Naive thymus-derived CD8-positive, alpha-beta T cell (primary cell): ENCODE measurements around the gene STK11. TPM values are rescaled to one million over a fixed set of nuclear protein-coding genes. Genes with fewer than 3 reads are reported as not detected.

Experiments
- ATAC-seq, 2 donors: fragments of 150-1000 bp; cut with Tn5 transposase in 1 of 2; sonication (Bioruptor Pico), chemical (Tn5 transposase) in 1 of 2; 1 replicate in 1 of 2; 2 replicates in 1 of 2; pipeline ENCODE4 v1.10.0; 2021; ENCODE audit warnings: mild to moderate bottlenecking in 2 of 2, moderate library complexity in 2 of 2
- POLR2A ChIA-PET: fragments of 350-600 bp; sonication (Branson Sonifier 250); formaldehyde crosslinking; loops from one replicate; lab custom pipeline; 2021; ENCODE audit warnings: antibody characterized with exemption; lab: Charles Lee
- DNase-seq, 10 donors: peaks; one replicate each; pipeline versions ENCODE4 v3.0.0 to v3.0.0-alpha.2; 2020 to 2022
- H3K27ac Mint-ChIP-seq, 10 donors: one replicate each; pipeline ENCODE4 v1.8.0; 2020 to 2022; ENCODE audit warnings: mild to moderate bottlenecking in 10 of 10, mixed read lengths in 10 of 10, moderate library complexity in 4 of 10, inconsistent platforms in 1 of 10
- H3K27me3 Mint-ChIP-seq, 5 donors: one replicate each; pipeline ENCODE4 v1.8.0; 2021 to 2022; ENCODE audit warnings: mixed read lengths in 5 of 5
- H3K36me3 Mint-ChIP-seq, 3 donors: one replicate each; pipeline ENCODE4 v1.8.0; 2020 to 2022; ENCODE audit warnings: mixed read lengths in 3 of 3, mild to moderate bottlenecking in 2 of 3, inconsistent platforms in 1 of 3
- H3K4me1 Mint-ChIP-seq, 4 donors: one replicate each; pipeline ENCODE4 v1.8.0; 2021 to 2022; ENCODE audit warnings: mixed read lengths in 4 of 4
- H3K4me3 Mint-ChIP-seq, 10 donors: one replicate each; pipeline ENCODE4 v1.8.0; 2020 to 2022; ENCODE audit warnings: mild to moderate bottlenecking in 10 of 10, mixed read lengths in 10 of 10, moderate library complexity in 6 of 10, inconsistent platforms in 1 of 10
- H3K9me3 Mint-ChIP-seq, 9 donors: one replicate each; pipeline ENCODE4 v1.8.0; 2020 to 2022; ENCODE audit warnings: mixed read lengths in 9 of 9, mild to moderate bottlenecking in 3 of 9, inconsistent platforms in 1 of 9, moderate library complexity in 1 of 9
- polyA plus RNA-seq, 3 donors: library from polyadenylated mRNA; unstranded; fragments of 300-500 nt; fragmentation: Illumina TruSeq; gene quantifications; one replicate each; pipeline ENCODE4 v1.2.3, GENCODE V29; 2021
- total RNA-seq, 8 experiments: library from RNA in 2 of 8; stranded (reverse) in 2 of 8; gene quantifications; one replicate each; pipeline ENCODE4 v1.2.3 and lab custom pipeline; 2021 to 2026

Gene STK11
- total and polyA plus RNA-seq, 5 experiments from 2014 or later, result 12.3 to 96.0 (median 43.9) TPM

GRCh38 chr19:1253514-1254080, 48.0 kb downstream of the STK11 start:
- DNase-seq (peak in 1 of 10 donors; percentile 24), ATAC-seq (no peak)
- peak overlapping the region; percentile 28 to 97 (median 84) for H3K27ac Mint-ChIP-seq
- H3K36me3 Mint-ChIP-seq, result peaks cover 0 to 35% (median 7%) of the 10 kb centered on the region in 3 donors
- POLR2A ChIA-PET, result interaction anchor here (0.7 to 13.6 kb wide), 9 partner anchors 10 to 226 kb away, joined by 3 to 480 read pairs (median 5); partner anchors contain the start of genes CIRBP and FAM174C
- no peaks in the 10 kb centered on the region for H3K9me3 Mint-ChIP-seq
- peak overlapping the region; percentile 33 to 95 (median 64) for H3K4me3 Mint-ChIP-seq
- H3K4me1 Mint-ChIP-seq, result peaks cover 15 to 45% (median 33%) of the 10 kb centered on the region in 4 donors
- H3K27me3 Mint-ChIP-seq, result peaks cover 0 to 3% (median 0%) of the 10 kb centered on the region in 5 donors

- Mint-ChIP-seq H3K27me3 (peaks cover 0 to 3% (median 0%) of the 10 kb centered on the region in 5 donors), H3K36me3 (peaks cover 0 to 35% (median 7%) of the 10 kb centered on the region in 3 donors), H3K9me3 (no peaks in the 10 kb centered on the region), H3K4me1 (peaks cover 15 to 50% (median 38%) of the 10 kb centered on the region in 4 donors), H3K4me3 (peak overlapping the region in 4 of 10 donors; percentile 33 to 59 (median 44)), H3K27ac (peak overlapping the region in 3 of 10 donors; percentile 75 to 90 (median 88))
- DNase-seq (no peak), ATAC-seq (no peak)
- POLR2A ChIA-PET, result interaction anchor here (1.2 to 13.6 kb wide), 5 partner anchors 10 to 226 kb away, joined by 4 to 480 read pairs (median 6); partner anchors contain the start of gene CIRBP
Observed at GRCh38 chr19:1254081-1254527, 48.5 kb downstream of the STK11 start.

GRCh38 chr19:1254530-1255185, 49.1 kb downstream of the STK11 start:
- POLR2A ChIA-PET, result interaction anchor here (1.7 to 13.6 kb wide), 3 partner anchors 10 to 21 kb away, joined by 6 to 480 read pairs (median 30); partner anchors contain the start of genes CIRBP and FAM174C
- H3K36me3 Mint-ChIP-seq, result peaks cover 0 to 35% (median 7%) of the 10 kb centered on the region in 3 donors
- no peaks in the 10 kb centered on the region for H3K9me3 Mint-ChIP-seq

GRCh38 chr19:1255186-1256161, 49.9 kb downstream of the STK11 start:
- Mint-ChIP-seq H3K27me3 (peaks cover 0 to 3% (median 0%) of the 10 kb centered on the region in 5 donors), H3K4me1 (peaks cover 19 to 60% (median 48%) of the 10 kb centered on the region in 4 donors), H3K36me3 (peaks cover 0 to 35% (median 7%) of the 10 kb centered on the region in 3 donors), H3K9me3 (no peaks in the 10 kb centered on the region), H3K4me3 (peak overlapping the region in 5 of 10 donors; percentile 7 to 59 (median 56)), H3K27ac (peak overlapping the region in 5 of 10 donors; percentile 13 to 90 (median 75))
- DNase-seq, result no peak
- no peak for ATAC-seq
- POLR2A ChIA-PET, result interaction anchor here (0.6 to 13.6 kb wide), 7 partner anchors 9 to 932 kb away, joined by 3 to 480 read pairs (median 4); partner anchors contain the start of genes CIRBP and FAM174C

More at GRCh38 chr19:1254530-1255185, 49.1 kb downstream of the STK11 start:
- Mint-ChIP-seq H3K4me3 (peak overlapping the region in 9 of 10 donors; percentile 9 to 59 (median 45)), H3K27me3 (peaks cover 0 to 3% (median 0%) of the 10 kb centered on the region in 5 donors), H3K27ac (peak overlapping the region in 7 of 10 donors; percentile 13 to 90 (median 75)), H3K4me1 (peaks cover 15 to 55% (median 43%) of the 10 kb centered on the region in 4 donors)
- DNase-seq (no peak), ATAC-seq (no peak)

- POLR2A ChIA-PET, result interaction anchor here (1.7 to 13.6 kb wide), 3 partner anchors 7 to 18 kb away, joined by 6 to 480 read pairs (median 30); partner anchors contain the start of genes CIRBP and FAM174C
- H3K27me3 Mint-ChIP-seq, result peaks cover 0 to 2% (median 0%) of the 10 kb centered on the region in 5 donors
- no peak for ATAC-seq
- peaks cover 23 to 65% (median 58%) of the 10 kb centered on the region in 4 donors for H3K4me1 Mint-ChIP-seq
- peak overlapping the region in 8 of 10 donors; percentile 13 to 96 (median 87) for H3K27ac Mint-ChIP-seq
- H3K36me3 Mint-ChIP-seq, result peaks cover 0 to 32% (median 7%) of the 10 kb centered on the region in 3 donors
- no peak for DNase-seq
- no peaks in the 10 kb centered on the region for H3K9me3 Mint-ChIP-seq
- H3K4me3 Mint-ChIP-seq, result peak overlapping the region in 6 of 10 donors; percentile 18 to 97 (median 60)
Observed at GRCh38 chr19:1256646-1257474, 51.3 kb downstream of the STK11 start.

- Mint-ChIP-seq H3K36me3 (peaks cover 0 to 30% (median 7%) of the 10 kb centered on the region in 3 donors), H3K4me3 (peak overlapping the region in 9 of 10 donors; percentile 42 to 97 (median 66)), H3K4me1 (peaks cover 25 to 70% (median 64%) of the 10 kb centered on the region in 4 donors), H3K9me3 (no peaks in the 10 kb centered on the region), H3K27me3 (peaks cover 0 to 2% (median 0%) of the 10 kb centered on the region in 5 donors), H3K27ac (peak overlapping the region; percentile 75 to 99 (median 93))
- DNase-seq (no peak), ATAC-seq (no peak)
- POLR2A ChIA-PET, result interaction anchor here (1.1 to 13.6 kb wide), 4 partner anchors 7 to 127 kb away, joined by 3 to 480 read pairs (median 22); partner anchors contain the start of gene CIRBP
Observed at GRCh38 chr19:1257475-1258162, 52.0 kb downstream of the STK11 start.

- H3K36me3 Mint-ChIP-seq, result peaks cover 0 to 30% (median 7%) of the 10 kb centered on the region in 3 donors
Observed at GRCh38 chr19:1258163-1258492, 52.5 kb downstream of the STK11 start.

GRCh38 chr19:1258707-1259205, 53.2 kb downstream of the STK11 start:
- ATAC-seq (peak in 1 of 2 donors; percentile 5), DNase-seq (peak in 1 of 10 donors; percentile 78)
- H3K36me3 Mint-ChIP-seq, result peaks cover 0 to 25% (median 7%) of the 10 kb centered on the region in 3 donors
- H3K4me1 Mint-ChIP-seq, result peaks cover 27 to 72% (median 67%) of the 10 kb centered on the region in 4 donors
- H3K4me3 Mint-ChIP-seq, result peak overlapping the region; percentile 80 to 97 (median 88)
- peaks cover 0 to 2% (median 0%) of the 10 kb centered on the region in 5 donors for H3K27me3 Mint-ChIP-seq
- H3K9me3 Mint-ChIP-seq, result no peaks in the 10 kb centered on the region
- POLR2A ChIA-PET, result interaction anchor here (0.7 to 13.6 kb wide), 7 partner anchors 4 to 191 kb away, joined by 3 to 480 read pairs (median 5); partner anchors contain the start of genes CIRBP, FAM174C and MIDN
- peak overlapping the region; percentile 92 to 99 (median 99) for H3K27ac Mint-ChIP-seq

More at GRCh38 chr19:1258163-1258492, 52.5 kb downstream of the STK11 start:
- DNase-seq (no peak), ATAC-seq (no peak)
- POLR2A ChIA-PET, result interaction anchor here (1.1 to 13.6 kb wide), 4 partner anchors 3 to 127 kb away, joined by 3 to 480 read pairs (median 246); partner anchors contain the start of genes CIRBP and MIDN
- Mint-ChIP-seq H3K27me3 (peaks cover 0 to 2% (median 0%) of the 10 kb centered on the region in 5 donors), H3K4me1 (peaks cover 27 to 74% (median 69%) of the 10 kb centered on the region in 4 donors), H3K9me3 (no peaks in the 10 kb centered on the region), H3K4me3 (peak overlapping the region; percentile 59 to 97 (median 78)), H3K27ac (peak overlapping the region; percentile 63 to 99 (median 95))

- Mint-ChIP-seq H3K4me3 (peak overlapping the region; percentile 80 to 97 (median 88)), H3K36me3 (peaks cover 0 to 25% (median 7%) of the 10 kb centered on the region in 3 donors), H3K4me1 (peaks cover 27 to 72% (median 66%) of the 10 kb centered on the region in 4 donors), H3K9me3 (no peaks in the 10 kb centered on the region), H3K27me3 (peaks cover 0 to 2% (median 0%) of the 10 kb centered on the region in 5 donors), H3K27ac (peak overlapping the region; percentile 92 to 99 (median 99))
- DNase-seq (peak; percentile 50 to 87 (median 69)), ATAC-seq (peak; percentile 24 to 29)
- POLR2A ChIA-PET, result interaction anchor here (0.7 to 13.6 kb wide), 7 partner anchors 4 to 350 kb away, joined by 3 to 480 read pairs (median 5); partner anchors contain the start of genes CIRBP, FAM174C and MIDN
Observed at GRCh38 chr19:1259206-1259875, 53.8 kb downstream of the STK11 start.
